ENCODE data around the gene MKLN1.
A peak's percentile ranks its signal among the peaks of the same experiment; 100 is the strongest.
"Not testable (repeated sequence)": the region's sequence is repeated elsewhere in the genome, so short reads cannot be mapped to it uniquely, and the experiment has no call there.

Gene MKLN1

GRCh38 chr7:131312838-131313237 is 14.8 kb upstream of the MKLN1 start:
- no peak for DNase-seq (ENCODE audit: low read depth in 2 of 2)

GRCh38 chr7:131320603-131321002 is 7.1 kb upstream of the MKLN1 start:
- no peak for DNase-seq (ENCODE audit: low read depth in 2 of 2)

GRCh38 chr7:131321656-131322055 is 6.0 kb upstream of the MKLN1 start:
- no peak for DNase-seq (ENCODE audit: low read depth in 2 of 2)

- no peak for DNase-seq (ENCODE audit: low read depth in 2 of 2)
Measured at GRCh38 chr7:131322061-131322460, 5.6 kb upstream of the MKLN1 start.

GRCh38 chr7:131322861-131323260 is 4.8 kb upstream of the MKLN1 start:
- DNase-seq (ENCODE audit: low read depth in 2 of 2), result no peak

GRCh38 chr7:131325179-131325840 is 2.4 kb upstream of the MKLN1 start:
- peak in 1 of 2 donors; percentile 2 for DNase-seq (ENCODE audit: low read depth in 2 of 2)

GRCh38 chr7:131326576-131326975 is 1.1 kb upstream of the MKLN1 start:
- DNase-seq (ENCODE audit: low read depth in 2 of 2), result no peak

GRCh38 chr7:131327049-131327625 is 539 bp upstream of the MKLN1 start:
- DNase-seq (ENCODE audit: low read depth in 2 of 2), result peak in 1 of 2 donors; percentile 2

- no peak for DNase-seq (ENCODE audit: low read depth in 2 of 2)
Measured at GRCh38 chr7:131328377-131329175, 900 bp downstream of the MKLN1 start.

- DNase-seq (ENCODE audit: low read depth in 2 of 2), result no peak
Measured at GRCh38 chr7:131329176-131329570, 1.5 kb downstream of the MKLN1 start.

- no peak for DNase-seq (ENCODE audit: low read depth in 2 of 2)
Measured at GRCh38 chr7:131330299-131330698, 2.6 kb downstream of the MKLN1 start.

GRCh38 chr7:131331806-131332205 is 4.1 kb downstream of the MKLN1 start:
- no peak for DNase-seq (ENCODE audit: low read depth in 2 of 2)

- not testable (repeated sequence) for DNase-seq (ENCODE audit: low read depth in 2 of 2)
Measured at GRCh38 chr7:131332729-131333128, 5.1 kb downstream of the MKLN1 start.

- no peak for DNase-seq (ENCODE audit: low read depth in 2 of 2)
Measured at GRCh38 chr7:131335639-131336381, 8.1 kb downstream of the MKLN1 start.

- no peak for DNase-seq (ENCODE audit: low read depth in 2 of 2)
Measured at GRCh38 chr7:131336956-131337355, 9.3 kb downstream of the MKLN1 start.

- DNase-seq (ENCODE audit: low read depth in 2 of 2), result no peak
Measured at GRCh38 chr7:131338173-131338572, 10.5 kb downstream of the MKLN1 start.

- DNase-seq (ENCODE audit: low read depth in 2 of 2), result no peak
Measured at GRCh38 chr7:131338691-131339390, 11.2 kb downstream of the MKLN1 start.

- DNase-seq (ENCODE audit: low read depth in 2 of 2), result no peak
Measured at GRCh38 chr7:131341690-131342089, 14.0 kb downstream of the MKLN1 start.

GRCh38 chr7:131342864-131343442 is 15.3 kb downstream of the MKLN1 start:
- DNase-seq (ENCODE audit: low read depth in 2 of 2), result no peak

GRCh38 chr7:131346885-131347592 is 19.4 kb downstream of the MKLN1 start:
- no peak for DNase-seq (ENCODE audit: low read depth in 2 of 2)

- no peak for DNase-seq (ENCODE audit: low read depth in 2 of 2)
Measured at GRCh38 chr7:131352032-131352431, 24.4 kb downstream of the MKLN1 start.
